ENCODE measurements around the gene SEC31A. TPM values are rescaled to one million over a fixed set of nuclear protein-coding genes. Genes with fewer than 3 reads are reported as not detected.
A peak's percentile ranks its signal among the peaks of the same experiment; 100 is the strongest.
"Not testable (repeated sequence)": the region's sequence is repeated elsewhere in the genome, so short reads cannot be mapped to it uniquely, and the experiment has no call there.

Gene SEC31A
- total RNA-seq, 1 donor from 2014 or later = 370 TPM

DNA sequence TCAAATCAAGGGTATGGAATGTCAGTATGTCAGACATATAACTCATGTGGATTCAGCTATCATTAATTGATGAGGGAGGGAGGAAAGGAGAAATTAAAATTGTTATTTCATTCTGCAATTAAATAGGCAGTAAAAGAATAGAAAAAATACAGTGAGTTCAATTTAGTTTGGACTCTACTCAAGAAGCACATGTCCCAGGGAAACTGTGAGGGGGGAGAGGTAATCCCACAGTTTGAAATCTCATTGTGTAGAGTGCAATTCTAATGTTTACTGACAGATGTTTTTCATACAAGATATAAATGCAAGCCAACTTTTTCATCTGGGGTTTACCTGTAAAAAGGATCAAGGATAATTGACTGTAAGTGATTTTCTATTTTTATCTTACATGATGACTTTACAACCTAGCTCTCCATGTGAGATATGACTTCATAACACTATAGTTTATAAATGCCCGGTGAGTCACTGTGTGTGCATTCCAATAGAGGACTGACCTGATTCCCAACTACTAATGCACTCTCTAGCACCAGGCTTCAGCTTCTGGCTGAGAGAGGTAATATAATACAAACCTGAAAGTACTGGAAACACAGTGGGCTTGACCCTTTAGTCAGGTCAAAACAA lies 57.1 kb downstream of the SEC31A start:
- peak; percentile 72 for DNase-seq (ENCODE audit: low read depth)

DNA sequence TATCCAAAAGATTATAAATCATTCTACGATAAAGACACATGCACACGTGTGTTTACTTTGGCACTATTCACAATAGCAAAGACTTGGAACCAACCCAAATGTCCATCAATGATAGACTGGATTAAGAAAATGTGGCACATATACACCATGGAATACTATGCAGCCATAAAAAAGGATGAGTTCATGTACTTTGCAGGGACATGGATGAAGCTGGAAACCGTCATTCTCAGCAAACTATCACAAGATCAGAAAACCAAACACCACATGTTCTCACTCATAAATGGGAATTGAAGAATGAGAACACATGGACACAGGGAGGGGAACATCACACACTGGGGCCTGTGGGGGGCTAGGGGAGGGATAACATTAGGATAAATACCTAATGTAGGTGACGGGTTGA lies 57.9 kb downstream of the SEC31A start:
- not testable (repeated sequence) for DNase-seq (ENCODE audit: low read depth)

- no peak for DNase-seq (ENCODE audit: low read depth)
These were observed 65.5 kb downstream of the SEC31A start for GRCh38 chr4:82825425-82825824.

DNA sequence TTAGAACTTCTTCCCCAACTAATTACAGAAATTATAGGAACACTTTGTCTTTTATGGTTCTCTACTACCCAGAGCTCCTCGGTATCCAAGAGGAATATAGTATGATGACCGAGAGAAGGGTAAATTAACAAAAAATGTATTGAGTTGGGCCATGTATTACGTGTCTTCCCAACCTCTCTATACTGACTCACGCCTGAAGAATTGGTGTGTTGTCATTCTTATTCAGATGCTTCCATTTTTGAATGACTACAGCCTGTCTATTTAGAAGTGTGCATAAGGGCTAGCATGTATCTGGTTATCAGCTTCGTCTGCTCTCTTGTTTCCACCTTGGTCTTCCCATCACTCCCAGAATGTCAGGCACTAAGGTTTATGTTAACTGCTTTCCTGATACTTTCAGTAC lies 67.9 kb downstream of the SEC31A start:
- DNase-seq (ENCODE audit: low read depth) = no peak

- no peak for DNase-seq (ENCODE audit: low read depth)
These were observed 70.3 kb downstream of the SEC31A start for GRCh38 chr4:82820689-82821088.

DNA sequence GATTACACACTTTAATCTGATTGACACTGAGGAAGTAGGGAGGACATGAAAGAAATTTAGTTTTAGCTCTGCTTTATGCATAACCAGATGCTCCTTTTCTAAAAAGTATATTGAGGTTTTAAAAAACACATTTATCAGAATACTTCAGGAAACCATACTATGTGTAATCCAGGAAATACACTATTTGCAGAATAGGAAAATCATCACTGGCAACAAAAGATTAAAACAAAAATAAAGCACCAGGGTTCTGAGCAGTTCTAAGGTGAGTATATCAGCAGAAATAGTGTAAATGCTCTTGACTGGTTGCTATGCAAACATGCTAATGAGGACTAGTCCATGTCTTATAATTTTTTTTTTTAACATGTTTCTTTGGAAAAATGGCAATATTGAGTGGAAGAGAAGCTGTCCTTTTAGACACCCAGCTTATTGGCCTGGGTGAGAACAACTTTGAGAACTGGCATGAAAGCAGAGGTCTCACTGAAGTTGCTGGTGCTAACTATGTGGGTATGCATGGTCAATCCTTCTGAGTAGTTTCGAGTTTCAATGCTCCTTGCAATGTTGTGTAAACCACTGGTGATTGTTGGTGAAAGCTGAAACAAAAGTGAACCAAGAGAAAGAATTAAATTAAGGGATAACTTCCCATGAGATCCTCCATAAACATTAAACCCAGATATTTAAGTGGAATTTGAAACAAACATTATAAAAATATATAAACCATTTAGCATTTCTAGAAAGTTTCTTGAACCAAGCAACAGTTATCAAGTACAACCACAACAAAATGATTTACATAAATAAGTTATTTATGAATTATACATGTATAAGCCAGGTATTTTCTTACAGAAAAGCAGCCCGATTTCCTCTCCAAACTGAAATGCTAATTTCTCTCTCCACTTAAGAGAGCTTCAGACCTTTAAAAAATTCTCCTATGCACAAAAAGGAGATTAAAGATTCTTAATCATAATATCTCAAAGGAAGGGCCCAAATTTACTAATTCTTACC lies 72.0 kb downstream of the SEC31A start:
- DNase-seq (ENCODE audit: low read depth) = no peak

DNA sequence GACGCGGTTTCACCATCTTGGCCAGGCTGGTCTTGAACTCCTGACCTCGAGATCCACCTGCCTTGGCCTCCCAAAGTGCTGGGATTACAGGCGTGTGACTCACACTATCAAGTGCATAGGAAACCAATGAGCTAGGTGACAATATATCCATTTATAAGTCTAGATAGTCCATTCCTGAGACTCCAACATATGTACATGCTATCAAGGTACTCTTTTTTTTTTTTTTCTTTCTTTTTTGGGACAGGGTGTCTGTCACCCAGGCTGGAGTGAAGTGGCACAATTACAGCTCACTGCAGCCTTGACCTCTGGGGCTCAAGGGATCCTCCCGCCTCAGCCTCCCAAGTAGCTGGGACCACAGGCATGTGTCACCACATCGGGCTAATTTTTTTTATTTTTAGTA lies 74.1 kb downstream of the SEC31A start:
- not testable (repeated sequence) for DNase-seq (ENCODE audit: low read depth)

DNA sequence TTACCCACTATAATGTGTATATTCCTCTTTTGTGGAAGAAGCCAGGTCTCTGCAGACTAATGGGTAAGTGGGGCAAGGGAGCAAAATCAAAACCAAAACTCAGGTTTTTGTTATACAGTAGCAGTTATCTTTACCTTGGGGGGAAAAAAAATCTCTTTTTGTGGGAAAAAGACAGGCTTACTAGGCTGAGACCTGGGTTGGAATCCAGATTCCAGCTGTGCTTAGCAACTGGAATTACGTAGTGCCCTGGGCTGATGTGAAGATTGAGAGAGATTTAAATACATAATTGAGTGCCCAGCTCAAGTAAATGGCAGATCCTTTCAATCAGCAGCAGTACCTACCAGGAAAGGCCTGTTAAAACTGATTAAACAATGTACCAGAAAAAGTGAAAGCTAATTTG lies 76.9 kb downstream of the SEC31A start:
- DNase-seq (ENCODE audit: low read depth) = no peak

- DNase-seq (ENCODE audit: low read depth) = no peak
These were observed 79.1 kb downstream of the SEC31A start for GRCh38 chr4:82811838-82812341.

DNA sequence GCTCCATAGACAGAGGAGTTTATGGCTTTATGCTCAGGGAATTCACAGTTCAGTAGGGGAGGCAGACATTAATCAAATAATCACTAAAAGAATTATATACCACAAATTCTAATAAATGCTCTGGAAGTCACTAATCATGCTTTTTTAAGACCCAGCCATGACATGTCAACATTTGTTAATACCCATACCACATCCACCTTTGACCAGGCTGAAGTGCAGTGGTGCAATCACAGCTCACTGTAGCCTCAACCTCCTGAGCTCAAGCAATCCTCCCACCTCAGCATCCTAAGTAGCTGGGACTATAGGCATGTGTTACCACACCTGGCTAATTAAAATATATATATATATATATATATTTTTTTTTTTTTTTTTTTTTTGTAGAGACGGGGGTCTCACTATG lies 79.6 kb downstream of the SEC31A start:
- no peak for DNase-seq (ENCODE audit: low read depth)

DNA sequence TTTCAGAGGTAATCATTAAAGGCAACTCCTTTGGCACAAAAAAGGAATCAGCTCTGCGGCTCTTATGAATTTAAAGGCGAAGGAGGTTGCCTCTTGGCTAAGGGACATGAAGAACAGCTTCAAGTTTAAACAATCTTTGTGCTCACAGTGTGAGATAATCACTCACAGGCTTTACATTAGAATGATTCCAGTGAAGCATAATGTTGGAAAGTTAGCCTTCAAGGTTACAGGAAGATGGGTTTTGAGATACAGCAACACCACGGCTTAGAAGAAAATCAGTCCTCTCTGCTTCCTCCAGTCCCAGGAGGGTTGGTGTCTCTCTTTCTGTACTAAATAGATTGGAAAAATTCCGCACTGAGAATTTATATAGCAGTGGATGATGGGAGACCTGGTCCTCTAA lies 80.8 kb downstream of the SEC31A start:
- no peak for DNase-seq (ENCODE audit: low read depth)

DNA sequence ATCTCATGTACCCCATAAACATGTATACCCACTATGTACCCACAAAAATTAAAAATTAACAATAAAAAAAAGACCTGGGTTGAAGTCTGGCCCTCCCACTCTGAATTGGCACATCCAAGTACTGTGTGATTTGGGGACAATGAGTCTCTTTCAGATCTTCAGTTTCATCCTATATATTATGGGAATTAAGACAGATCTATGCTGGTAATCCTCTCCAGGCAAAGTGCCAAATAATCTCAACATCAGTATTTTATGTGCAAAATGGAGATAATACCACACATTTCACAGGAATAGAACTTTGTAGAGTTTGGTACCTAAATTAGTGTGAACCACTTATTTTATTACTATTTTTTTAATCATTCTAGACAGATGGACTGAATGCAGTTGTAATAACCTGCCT lies 81.3 kb downstream of the SEC31A start:
- DNase-seq (ENCODE audit: low read depth) = no peak

GRCh38 chr4:82803746-82804145 lies 87.2 kb downstream of the SEC31A start:
- no peak for DNase-seq (ENCODE audit: low read depth)

- no peak for DNase-seq (ENCODE audit: low read depth)
These were observed 88.0 kb downstream of the SEC31A start for GRCh38 chr4:82802911-82803310.

DNA sequence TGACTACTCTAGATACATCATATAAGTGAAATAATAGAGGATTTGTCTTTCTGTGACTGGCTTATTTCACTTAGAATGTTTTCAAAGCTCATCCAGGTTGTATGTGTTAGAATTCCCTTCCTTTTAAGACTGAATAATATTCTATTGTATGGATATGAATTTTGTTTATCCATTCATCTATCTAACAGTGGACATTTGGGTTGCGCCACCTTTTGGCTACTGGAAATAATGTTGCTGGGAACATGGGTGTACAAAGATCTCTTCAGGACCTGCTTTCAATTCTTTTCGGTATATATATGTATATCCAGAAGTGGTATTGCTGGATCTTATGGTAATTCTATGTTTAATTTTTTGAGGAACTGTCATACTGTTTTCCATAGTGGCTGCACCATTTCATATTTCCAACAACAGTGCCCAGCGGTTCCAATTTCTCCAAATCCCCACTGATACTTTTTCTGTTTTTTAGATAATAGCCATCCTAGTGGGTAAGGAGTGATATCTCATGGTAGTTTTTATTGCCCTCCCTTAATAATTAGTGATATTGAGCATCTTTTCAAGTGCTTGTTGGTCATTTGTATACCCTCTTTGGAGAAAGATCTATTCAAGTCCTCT lies 88.9 kb downstream of the SEC31A start:
- DNase-seq (ENCODE audit: low read depth) = peak; percentile 57

DNA sequence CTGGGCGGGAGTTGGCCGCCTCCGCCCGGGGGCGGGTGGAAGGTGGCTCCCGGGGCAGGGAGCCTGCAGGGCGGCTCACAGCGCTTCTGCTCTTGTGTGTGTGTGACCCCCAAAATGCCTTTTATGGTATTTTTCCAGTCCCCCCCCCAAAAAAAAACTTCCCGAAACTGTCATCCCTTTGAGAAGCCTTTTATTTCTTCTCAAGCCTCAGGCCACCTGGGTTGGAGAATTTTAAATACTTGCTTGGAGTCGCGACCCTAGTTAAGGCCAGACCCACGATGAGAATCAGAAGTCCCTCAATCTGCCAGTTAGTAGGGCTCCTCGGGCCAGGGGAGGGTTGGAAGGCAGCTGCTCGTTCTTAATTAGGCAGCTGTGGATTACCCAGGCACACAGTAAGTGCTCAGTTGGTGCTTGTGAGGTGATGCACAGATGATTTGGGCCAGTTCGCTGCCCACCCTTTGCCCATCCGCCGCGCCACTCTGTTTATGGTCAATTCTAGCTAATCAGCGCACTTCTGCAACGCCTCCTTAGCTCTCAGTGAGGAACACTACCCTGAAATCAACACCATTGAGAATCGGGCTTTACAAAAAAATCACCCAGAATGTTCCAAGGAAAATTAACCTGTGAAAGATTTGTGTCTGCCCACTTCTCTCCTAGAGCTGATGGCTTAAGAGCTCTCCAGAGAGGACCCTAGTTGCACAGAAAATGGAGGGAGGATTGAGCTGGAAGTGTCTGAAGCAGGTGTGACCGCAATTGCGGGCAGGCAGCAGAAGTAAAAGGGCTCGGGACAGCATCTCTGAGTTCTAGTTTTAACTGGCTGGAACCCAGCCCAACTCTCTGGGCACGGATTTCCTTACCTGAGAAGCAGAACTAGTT lies 91.7 kb downstream of the SEC31A start:
- DNase-seq (ENCODE audit: low read depth) = no peak

GRCh38 chr4:82798168-82799005 lies 92.6 kb downstream of the SEC31A start, which contains the start of gene SCD5:
SCD5 (minus strand) TSS chr4:82798796; CDS start chr4:82798537, 259 bp downstream.
- DNase-seq (ENCODE audit: low read depth) = peak; percentile 85

DNA sequence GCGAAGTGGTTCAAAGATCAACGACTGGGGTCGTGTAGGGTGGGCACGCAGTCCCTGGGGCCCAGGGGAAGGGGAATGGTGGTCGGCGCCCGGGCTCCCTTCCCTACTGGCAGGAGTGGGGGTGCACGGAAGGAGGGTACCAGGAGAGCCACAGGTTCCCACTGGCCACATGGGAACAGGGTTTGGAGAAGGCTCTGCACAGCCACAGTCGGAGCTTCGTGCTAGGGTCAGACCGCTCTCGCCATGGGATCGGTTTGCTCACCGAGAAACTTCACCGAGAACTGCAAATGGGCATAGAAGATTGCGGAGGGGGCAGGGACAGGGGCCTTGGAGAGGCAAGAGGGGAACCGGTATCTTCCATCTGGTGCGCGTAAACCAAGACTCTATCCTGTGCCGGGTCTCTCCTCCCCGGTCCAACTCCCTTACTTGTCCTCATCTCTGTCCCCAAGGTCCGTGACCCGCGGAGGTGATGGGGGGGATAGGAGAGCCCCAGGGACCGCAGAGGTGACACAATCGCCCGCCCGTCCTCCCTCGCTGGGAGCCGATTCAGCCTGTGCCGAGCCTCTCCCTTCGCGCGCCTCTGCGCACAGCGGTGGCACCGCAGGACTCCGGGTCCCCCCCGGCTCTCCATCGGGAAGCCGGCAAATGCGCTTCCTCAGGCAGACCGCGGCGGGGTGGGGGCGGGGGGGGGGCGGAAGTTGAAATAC lies 93.4 kb downstream of the SEC31A start:
- DNase-seq (ENCODE audit: low read depth) = peak; percentile 53

DNA sequence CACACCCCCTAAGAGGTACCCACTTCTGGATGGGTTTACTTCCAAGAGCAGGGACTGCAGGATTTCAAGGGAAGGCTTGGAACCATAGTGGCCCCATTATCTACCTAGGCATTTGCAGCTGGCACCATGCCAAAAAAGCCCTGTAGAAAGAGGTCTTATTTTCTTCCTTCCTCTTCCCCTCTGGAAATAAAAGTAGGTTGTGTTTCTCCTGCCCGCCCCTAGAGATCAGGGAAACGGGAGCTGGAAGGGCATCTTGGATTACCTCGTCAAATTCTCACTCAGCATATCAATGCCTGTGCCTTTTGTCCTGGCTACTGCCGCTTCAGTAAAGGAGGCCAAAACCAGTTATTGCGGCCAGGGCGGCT lies 93.9 kb downstream of the SEC31A start:
- DNase-seq (ENCODE audit: low read depth) = no peak
